GM21737 (cell line): ENCODE data around the gene STK25.

Experiments used
- ATAC-seq: cut with Tn5 transposase; IDR thresholded peaks from one replicate; pipeline ENCODE4 v1.9.1; 2021; ENCODE audit warnings: mild to moderate bottlenecking, moderate library complexity; ENCODE audit not compliant: unreplicated experiment

Gene STK25

DNA sequence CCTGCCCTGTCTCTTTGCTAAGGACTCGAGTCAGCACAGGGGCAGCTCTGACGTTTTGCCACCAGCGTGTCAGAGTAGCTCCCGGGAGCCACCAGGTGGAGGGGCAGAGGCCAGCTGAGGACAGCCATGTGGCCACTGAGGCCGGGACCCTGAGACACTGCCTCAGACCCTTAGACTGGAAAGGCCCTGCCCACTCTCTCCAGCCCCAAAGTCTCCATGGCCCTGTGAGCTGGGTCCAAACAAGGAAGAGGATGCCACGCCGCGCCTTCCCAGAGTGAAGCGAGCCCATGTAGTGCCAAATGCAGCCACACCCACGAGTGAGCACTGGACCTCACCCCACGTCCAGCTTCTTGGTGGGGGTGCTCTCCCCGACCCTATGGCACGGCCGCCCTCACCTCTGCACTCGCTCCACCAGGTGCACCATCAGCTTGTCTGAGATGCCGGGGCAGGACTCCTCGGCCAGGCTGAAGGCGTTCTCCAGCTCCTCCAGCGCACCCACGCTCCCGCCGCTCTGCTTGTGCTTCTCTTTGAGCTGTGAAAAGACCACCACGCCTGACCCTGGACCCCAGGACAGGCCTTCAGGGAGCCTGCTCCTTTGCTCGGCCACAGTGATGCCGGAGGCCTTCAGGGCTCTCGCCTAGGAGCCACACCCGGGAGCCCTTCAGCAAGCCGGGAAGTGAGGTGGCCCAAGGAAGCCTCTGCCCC is 12.2 kb downstream of the STK25 start:
- no peak for ATAC-seq

DNA sequence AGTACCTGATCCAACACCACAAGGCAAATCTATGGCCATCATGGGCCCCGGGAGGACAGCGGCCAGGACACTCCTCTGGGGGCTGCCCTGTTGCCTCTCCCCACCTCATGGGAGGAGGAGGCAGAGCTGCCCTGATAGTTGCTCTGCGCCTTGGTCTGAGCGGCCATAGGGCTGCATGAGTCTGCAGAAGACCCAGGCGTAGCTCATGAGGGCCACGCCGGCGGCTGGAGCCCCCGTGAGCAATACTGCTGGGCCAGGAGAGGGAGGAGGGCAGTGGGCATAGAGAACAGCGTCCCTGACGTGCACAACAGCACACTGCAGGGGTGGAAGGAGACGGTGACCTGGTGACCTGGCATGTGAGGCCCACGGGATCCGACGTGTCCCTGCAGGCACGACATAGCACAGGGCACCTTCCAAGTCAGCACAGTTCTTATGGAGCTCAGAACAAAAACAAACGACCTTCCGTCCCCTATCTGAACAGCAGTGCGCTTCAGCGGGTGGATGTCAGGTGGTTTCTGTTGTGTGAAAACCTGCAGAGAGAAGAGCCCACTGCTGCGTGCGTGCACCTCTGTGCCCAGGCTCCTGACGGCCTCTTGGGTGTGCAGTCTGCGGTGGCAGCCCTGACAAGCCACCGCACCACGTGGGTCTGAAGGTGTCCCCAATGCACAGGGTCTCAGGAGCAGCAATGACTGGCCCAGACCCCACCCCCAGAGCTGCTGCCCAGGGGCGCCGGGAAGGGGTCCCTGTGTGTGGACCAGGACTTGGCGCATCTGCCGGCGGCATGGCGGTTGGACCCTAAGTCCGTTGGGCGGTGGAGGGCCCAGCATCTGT is 13.0 kb downstream of the STK25 start:
- no peak for ATAC-seq

DNA sequence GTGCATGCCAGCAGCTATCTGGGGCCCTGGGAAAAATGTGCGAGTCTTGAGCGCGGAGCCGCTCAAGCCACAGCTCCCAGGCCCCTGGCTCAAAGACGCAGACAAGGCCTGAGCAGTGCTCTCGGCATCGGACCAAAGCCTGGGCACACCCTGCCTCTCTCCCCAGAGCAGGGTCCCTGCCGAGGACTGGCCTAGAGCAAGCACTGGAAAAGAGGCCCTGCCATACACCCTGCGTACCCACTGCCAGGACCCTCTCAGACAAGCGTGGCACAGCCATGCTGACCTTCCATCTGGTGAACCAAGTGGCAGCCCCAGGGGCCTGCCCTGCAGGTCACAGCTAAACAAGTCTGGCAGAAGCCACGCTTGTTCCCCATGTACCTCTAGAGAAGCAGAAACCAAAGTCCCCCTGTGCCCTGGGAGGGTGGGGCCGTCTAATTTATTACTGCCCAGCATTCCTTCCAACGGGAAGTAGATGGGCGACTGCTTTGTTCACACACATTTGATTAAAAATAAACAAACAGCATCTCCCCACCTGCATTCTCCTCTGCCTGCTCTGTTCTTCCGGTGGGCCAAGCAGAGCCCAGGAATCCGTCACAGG is 14.0 kb downstream of the STK25 start:
- no peak for ATAC-seq

DNA sequence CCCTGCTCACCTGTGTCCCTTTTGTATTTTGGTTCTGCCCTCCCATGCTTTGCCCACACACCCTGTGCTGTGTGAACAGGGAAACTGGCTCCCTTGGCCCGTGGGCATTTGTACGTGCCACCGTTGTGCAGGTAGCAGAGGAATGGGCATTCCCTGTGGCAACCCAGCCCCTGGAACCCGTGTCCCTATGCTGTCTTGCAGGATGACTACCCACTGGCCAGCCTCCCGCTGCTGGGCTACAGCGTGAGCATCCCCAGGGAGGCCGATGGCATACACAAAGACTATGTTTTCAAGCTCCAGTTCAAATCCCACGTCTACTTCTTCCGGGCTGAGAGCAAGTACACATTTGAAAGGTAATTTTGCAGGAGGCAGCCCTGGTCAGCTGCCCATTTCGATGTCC is 15.3 kb downstream of the STK25 start:
- ATAC-seq = no peak

DNA sequence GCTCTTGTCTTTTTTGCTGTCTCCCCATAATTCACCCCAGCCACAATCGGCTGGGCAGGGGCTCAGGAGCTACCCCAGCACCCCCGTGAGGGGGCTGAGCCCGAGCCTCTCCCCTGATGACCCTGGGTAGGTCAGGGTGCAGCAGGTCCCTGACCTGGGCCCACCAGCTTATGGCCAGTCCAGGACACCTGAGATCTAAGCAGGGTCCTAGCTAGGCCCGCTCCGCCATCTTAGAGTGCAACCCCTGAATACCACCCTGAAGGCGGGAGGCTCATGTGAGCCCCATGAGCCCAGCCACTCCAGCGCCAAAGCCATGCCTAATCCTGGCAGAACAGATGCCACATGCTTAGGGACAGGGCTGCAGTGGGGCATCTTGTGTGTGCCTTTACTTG is 16.2 kb downstream of the STK25 start:
- no peak for ATAC-seq

DNA sequence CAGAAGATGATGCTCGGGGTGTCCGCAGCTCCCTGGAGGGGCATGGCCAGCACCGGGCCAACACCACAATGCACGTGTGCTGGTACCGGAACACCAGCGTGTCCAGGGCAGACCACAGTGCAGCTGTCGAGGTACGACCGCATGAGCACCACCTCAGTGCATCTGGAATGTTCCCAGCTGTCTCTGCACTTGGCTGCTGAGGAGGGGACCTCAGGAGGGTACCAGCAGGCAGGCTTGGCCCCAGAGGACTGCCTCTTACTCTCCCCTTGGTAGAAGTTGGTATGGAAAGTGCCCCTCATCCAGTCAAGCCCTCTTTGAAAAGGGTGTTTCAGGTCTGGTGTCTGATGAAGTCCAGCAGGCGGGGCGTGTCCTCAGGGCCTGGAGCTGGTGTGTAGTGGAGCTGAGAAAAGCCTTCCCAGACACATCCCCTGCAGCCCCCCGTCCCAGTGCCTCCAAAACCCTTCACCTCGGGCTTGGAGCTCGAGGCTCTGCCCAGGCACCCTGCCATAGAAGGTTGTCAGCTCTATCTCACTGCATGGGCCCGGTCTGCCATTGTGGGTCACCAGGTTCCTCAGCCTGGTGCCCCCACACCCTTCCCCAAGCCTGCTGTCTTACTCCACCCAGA is 16.7 kb downstream of the STK25 start:
- no peak for ATAC-seq

DNA sequence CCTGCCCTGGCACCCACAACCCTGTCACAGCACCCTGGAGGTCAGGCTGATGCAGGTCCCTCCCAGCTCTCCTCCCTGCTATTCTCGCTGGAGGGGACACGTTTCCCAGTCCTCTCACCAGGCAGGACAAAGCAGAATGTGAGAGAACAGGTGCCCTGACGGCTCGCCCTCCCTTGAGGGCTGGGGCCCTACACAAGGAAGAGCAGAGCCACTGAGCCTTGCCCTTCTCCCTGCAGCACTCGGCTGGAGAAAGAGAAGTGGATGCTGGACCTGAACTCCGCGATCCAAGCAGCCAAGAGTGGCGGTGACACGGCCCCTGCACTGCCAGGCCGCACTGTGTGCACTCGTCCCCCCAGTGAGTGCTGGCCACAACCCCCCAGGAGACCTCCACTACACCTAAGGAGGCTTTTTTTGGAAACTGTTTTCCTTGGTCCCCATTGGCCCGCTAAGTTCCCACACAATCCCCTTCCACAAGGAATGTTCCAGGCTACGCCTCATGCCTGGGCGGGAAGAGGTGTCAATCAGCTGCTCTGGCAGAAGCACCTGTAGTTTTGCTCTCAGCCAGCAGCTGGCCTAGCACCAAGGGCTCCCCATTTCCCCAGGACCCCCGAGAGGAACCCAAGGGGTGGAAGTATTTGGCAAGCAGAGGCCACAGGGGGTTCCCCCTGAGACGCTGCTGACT is 17.4 kb downstream of the STK25 start:
- no peak for ATAC-seq

DNA sequence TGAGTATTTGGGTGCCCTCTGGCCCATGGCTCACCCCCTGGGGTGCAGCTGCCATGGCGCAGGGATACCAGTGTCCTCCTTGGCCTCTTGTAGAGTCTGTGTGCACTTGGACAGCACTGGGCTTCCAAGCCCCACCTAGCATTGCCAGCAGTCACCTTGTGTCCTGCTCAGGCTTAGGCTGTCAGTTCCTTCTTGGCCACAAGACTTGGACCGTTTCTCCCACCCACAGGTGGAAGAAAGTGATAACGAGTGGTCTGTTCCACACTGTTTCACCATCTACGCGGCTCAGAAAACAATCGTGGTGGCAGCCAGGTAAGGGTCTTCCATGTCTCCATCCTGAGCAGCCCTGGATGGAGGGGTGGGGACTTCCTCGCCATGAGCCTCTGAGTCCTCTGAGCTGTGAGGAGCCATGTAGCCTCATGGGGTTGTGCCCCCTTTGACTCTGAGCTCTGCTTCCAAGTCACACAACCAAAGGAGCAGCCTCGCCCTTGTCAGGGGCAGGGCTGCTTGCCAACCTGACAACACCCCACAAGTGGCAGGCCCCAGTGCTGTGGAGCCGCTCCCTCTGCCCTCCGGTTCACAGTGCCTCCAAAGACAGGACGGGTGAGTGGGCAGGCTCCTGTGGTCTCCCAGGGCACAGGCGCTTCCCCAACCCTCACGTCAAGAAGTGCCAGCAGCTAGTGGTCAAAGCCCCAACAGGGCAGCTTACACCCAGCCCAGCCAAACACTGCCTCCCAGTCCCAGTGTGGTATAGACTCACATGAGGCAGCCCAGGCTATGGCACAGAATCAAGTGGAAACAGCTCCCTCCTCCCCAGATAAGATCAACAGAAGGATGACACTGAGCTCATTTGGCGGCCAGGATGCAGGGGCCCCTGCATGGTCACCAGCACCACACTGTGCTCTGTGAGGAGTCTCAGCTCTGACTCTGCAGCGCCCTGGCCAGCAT is 18.4 kb downstream of the STK25 start:
- no peak for ATAC-seq

DNA sequence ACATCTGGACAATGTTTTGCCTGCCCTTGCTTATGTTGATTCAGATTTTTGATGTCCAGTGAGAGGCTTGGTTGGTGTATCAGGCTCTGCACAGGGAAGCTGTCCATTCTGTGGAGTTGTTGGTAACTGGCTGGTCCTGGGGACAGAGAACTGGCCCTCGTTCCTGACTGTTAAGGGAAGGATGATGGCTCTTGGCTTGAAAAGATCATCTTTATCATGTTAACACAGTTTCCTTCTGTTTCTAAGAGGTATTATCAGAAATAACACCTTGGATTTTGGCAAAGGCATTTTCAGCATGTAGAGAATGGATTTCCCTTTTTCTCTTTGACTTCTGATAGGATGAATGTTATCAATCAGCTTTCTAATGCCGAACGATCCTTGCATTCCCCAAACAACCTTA is 19.3 kb downstream of the STK25 start:
- no peak for ATAC-seq

DNA sequence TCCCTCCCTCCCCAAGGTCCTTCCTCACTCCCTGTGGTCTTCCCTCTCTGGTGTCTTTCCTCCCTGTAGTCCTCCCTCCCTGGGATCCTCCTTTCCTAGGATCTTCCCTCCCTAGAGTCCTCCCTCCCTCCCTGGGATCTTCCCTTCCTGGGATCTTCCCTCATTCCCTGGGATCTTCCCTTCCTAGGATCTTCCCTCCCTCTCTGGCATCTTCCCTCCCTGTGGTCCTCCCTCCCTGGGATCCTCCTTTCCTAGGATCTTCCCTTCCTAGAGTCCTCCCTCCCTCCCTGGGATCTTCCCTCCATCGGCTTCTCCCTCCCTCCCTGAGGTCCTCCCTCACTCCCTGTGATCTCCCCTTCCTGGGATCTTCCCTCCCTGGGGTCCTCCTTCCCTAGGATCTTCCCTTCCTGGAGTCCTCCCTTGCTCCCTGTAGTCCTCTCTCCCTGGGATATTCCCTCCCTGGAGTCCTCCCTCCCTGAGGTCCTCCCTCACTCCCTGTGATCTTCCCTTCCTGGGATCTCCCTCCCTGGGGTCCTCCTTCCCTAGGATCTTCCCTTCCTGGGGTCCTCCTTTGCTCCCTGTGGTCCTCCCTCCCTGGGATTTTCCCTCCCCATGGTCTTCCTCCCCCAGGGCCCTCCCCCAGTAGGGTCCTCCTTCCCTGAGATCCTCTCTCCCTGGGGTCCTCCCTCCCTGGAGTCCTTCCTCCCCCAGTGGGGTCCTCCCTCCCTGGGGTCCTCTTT is 23.0 kb downstream of the STK25 start:
- ATAC-seq = no peak

DNA sequence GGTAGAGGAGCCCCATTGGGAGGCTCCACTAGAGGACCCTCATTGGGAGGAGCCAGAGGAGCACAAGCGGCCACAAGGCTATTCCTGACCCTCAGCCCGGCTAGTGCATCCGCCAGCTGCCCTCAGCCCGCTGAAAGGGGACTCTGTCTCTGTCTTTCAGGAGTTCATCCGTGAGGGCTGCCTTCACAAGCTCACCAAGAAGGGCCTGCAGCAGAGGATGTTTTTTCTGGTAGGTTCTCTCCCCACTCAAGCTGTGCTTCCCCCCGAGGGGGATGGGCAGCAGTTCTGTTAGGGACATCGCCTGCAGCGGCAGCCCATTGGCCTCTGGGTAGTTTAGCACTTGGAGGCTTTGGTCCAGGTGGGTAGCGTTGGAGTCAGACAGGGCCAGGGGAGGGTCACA is 25.1 kb downstream of the STK25 start:
- ATAC-seq = no peak

DNA sequence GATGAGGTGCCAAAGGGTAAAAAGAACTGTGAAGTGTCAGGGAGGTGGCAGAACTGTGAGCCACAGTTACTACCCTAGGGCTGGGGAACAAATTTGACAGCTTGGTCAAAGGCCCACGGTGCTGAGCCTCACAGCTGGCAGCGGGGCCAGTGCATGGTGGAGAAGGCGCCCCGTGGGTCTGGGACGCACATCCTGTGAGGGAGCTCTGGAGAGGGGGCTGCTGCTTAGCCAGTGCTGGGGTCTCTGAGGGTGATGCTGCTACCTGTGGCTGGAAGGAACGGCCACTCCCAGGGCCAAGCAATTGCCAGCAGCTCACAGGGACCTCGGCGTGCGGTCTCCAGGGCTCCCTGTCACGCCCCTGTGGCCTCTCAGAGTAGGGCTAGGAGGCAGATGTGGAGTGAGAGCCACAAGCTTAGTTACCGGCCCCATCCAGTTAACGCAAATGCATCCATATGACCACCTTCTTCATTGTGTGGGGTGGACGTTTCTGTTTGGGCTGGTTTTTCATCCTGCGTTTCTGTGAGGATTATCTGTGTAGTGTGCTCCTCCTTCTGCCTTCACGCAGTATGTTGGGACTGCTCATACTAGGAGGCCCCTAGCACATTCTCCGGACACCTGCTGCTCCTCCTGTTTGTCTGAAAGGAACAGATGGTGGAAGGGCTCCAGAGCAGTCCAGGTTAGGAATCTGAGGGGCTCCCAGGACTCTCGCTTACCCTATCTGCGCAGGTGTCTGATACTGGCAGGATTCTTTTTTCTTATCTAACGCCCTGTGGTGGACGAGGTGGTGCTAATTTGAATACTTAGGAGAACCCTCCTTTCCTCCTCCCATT is 26.0 kb downstream of the STK25 start:
- no peak for ATAC-seq

DNA sequence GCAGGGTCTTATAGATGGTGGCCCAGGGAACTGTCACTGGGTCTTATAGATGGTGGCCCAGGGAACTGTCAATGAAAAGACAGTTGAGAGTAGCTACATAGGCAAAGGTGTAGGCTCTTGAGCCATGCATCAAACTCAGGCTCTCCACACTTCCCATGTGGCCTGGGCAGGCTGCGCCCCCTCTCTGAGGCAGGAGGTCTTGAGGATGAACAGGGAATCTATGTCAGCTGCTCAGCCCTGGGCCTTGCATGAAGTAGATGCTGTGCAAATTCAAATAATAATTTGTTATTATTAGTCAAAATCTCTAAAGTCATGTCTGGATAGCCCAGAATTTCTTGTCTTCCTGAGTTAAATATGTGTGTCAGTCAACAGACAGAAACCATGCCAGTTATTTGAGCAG is 26.7 kb downstream of the STK25 start:
- no peak for ATAC-seq

DNA sequence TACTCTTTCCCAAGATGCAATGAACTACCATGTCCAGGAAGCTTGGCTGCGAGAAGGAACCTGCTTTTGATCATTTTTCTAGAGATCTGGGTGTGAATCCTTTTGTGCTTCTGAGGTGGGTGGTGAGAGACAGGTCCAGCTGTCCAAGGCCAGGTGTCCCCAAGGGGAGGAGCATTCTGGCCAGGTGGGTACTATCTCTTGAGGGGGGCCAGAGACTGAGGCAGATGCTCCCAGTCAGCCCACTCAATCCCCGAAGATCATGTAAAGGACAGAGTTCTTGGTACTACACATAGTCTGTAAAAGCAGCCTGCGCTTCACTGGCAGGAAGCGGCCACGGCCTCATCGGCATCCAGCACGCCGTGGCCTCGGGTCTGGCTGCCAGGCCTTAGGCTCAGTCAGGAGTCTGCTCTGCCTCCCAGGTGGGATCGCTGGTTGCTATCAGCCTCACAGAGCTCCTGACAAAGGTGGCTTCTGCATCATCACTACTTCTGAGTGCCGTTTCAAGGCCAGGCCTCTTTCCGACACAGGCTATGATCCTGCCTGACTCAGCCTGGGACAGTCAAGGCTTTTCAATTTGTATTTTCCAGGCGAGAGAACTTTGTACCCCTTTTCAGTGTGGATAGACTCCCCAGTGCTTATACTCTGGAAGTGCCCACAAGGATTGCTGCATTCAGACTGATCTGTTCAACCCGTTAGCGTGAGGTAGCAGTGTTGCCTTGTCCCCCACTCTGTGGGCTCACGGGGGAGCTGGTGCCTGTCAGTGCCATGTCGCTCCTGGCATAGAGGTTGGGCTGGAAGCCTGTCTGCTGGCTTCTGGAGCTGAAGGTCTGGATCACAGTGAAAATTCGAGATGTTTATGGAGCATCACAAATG is 29.1 kb downstream of the STK25 start:
- ATAC-seq = no peak

DNA sequence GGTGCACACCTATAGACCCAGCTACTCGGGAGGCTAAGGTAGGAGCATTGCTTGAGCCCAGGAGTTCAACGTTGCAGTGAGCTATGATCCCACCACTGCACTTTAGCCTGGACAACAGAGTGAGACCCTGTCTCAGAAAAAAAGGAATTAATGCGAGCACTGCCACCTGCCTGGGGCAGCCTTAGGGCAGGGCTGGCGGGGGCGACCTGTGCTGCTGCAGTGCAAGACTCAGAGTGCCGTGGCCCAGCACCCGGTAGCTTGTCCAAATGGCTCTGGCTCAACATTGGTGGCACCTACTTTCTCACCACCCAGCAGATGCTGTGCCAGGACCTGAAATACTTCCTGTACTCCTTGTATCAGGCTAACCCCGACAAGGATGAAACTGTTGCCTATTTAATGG is 30.2 kb downstream of the STK25 start:
- ATAC-seq = no peak

DNA sequence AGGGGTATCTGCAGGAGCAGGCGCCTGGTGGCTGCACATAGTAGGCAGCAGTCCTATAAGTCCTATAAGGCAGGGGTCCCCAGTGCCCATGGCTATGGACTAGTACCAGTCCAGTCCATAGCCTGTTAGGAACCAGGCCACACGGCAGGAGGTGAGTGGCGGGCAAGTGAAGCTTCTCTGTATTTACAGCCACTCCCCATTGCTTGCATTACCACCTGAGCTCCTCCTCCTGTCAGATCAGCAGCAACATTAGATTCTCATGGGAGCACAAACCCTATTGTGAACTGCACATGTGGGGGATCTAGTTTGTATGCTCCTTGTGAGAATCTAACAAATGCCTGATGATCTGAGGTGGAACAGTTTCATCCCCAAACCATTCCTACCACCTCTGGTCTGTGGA is 33.1 kb downstream of the STK25 start:
- ATAC-seq = no peak

DNA sequence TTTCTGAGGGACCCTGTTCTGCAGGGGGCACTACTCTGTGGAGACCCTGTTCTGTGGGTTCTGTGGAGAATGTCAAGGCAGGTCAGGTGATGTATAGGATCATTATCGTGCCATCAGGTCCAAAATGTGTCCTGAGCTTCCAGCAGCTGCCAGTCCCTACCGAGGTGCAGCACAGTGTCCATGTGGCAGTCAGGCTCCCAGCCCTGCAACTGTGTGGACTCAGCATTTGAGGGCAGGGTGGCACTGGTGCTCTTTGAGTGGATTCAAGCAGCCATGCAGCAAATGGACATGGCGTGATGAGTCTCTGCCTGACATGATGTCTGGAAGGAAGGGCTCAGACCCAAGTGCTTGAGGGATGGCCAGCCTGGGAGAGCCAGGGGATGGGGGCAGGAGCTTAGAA is 35.0 kb downstream of the STK25 start:
- ATAC-seq = no peak

DNA sequence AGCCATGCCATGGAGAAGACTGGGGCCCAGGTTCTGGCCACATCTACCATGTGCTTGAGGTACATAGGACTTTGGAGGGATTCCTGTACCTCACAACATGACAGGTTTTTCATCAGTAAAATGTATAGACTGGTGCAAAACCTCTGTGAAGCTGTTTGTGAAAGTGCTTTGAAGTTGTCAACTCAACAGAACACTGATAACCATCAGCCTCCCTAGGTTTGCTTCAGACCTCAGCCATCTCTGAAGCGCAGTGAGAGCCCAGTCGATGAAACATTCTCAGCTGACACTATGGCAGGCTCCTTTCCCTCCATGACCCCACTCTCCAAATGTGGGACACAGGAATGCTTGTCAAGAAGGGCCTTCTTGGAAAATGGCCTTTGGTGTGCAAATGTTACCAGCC is 38.6 kb downstream of the STK25 start:
- ATAC-seq = no peak
